ENCODE measurements around the gene ATPAF1. TPM values are rescaled to one million over a fixed set of nuclear protein-coding genes. Genes with fewer than 3 reads are reported as not detected.
"Not testable (repeated sequence)": the region's sequence is repeated elsewhere in the genome, so short reads cannot be mapped to it uniquely, and the experiment has no call there.

ATPAF1 gene
- total RNA-seq, 2 experiments from 2014 or later, result 47.4 to 55.0 TPM

- H3K36me3 Mint-ChIP-seq (ENCODE audit: low read depth), result peaks cover 70% of the 10 kb centered on the region
- no peak overlapping the region for H3K4me3 Mint-ChIP-seq
- DNase-seq (no peak), ATAC-seq (no peak)
- ChIA-PET POLR2A (interaction anchor here (1.2 to 1.6 kb wide), 2 partner anchors 10 to 73 kb away, joined by 4 to 5 read pairs; partner anchors contain the start of gene MKNK1), CTCF (interaction anchor here (1.1 to 2.9 kb wide), 8 partner anchors 8 to 150 kb away, joined by 3 to 15 read pairs (median 4); partner anchors contain the start of gene ATPAF1)
- no peaks in the 10 kb centered on the region for H3K9me3 Mint-ChIP-seq (ENCODE audit: insufficient read depth)
- no peaks in the 10 kb centered on the region for H3K27me3 Mint-ChIP-seq (ENCODE audit: low read depth)
- peaks cover 39% of the 10 kb centered on the region for H3K4me1 Mint-ChIP-seq (ENCODE audit: low read depth)
- H3K27ac Mint-ChIP-seq, result peak overlapping the region; percentile 91
Observed at GRCh38 chr1:46677339-46677738, 9.2 kb upstream of the ATPAF1 start.

- ChIA-PET POLR2A (interaction anchor here (1.2 to 1.6 kb wide), 2 partner anchors 9 to 72 kb away, joined by 4 to 5 read pairs; partner anchors contain the start of gene MKNK1), CTCF (interaction anchor here (0.6 to 2.9 kb wide), 11 partner anchors 9 to 1854 kb away, joined by 3 to 15 read pairs (median 4); partner anchors contain the start of gene ATPAF1)
- H3K27me3 Mint-ChIP-seq (ENCODE audit: low read depth), result no peaks in the 10 kb centered on the region
- ATAC-seq (no peak), DNase-seq (no peak)
- H3K36me3 Mint-ChIP-seq (ENCODE audit: low read depth), result peaks cover 63% of the 10 kb centered on the region
- H3K9me3 Mint-ChIP-seq (ENCODE audit: insufficient read depth), result no peaks in the 10 kb centered on the region
- H3K4me1 Mint-ChIP-seq (ENCODE audit: low read depth), result peaks cover 39% of the 10 kb centered on the region
- peak overlapping the region; percentile 6 for H3K4me3 Mint-ChIP-seq
- peak overlapping the region; percentile 91 for H3K27ac Mint-ChIP-seq
Observed at GRCh38 chr1:46676531-46676930, 8.4 kb upstream of the ATPAF1 start.

GRCh38 chr1:46675549-46676314 lies 7.6 kb upstream of the ATPAF1 start:
- H3K36me3 Mint-ChIP-seq (ENCODE audit: low read depth), result peaks cover 58% of the 10 kb centered on the region

GRCh38 chr1:46673749-46674182 lies 5.6 kb upstream of the ATPAF1 start:
- DNase-seq, result peak; percentile 33
- no peak overlapping the region for H3K4me3 Mint-ChIP-seq
- no peaks in the 10 kb centered on the region for H3K27me3 Mint-ChIP-seq (ENCODE audit: low read depth)
- ATAC-seq, result peak; percentile 20
- ChIA-PET POLR2A (interaction anchor here (0.7 to 1.1 kb wide), 2 partner anchors 45 to 333 kb away, joined by 3 to 4 read pairs; partner anchors contain the start of genes EFCAB14 and NSUN4), CTCF (no interaction called here)
- H3K9me3 Mint-ChIP-seq (ENCODE audit: insufficient read depth), result no peaks in the 10 kb centered on the region
- peak overlapping the region; percentile 3 for H3K27ac Mint-ChIP-seq
- peaks cover 39% of the 10 kb centered on the region for H3K4me1 Mint-ChIP-seq (ENCODE audit: low read depth)
- peaks cover 43% of the 10 kb centered on the region for H3K36me3 Mint-ChIP-seq (ENCODE audit: low read depth)

More at GRCh38 chr1:46675549-46676314, 7.6 kb upstream of the ATPAF1 start:
- POLR2A ChIA-PET, result interaction anchor here (0.5 to 1.6 kb wide), 2 partner anchors 8 to 18 kb away, joined by 5 read pairs; no protein-coding TSS in a partner anchor
- ATAC-seq, result peak; percentile 91
- no peaks in the 10 kb centered on the region for H3K9me3 Mint-ChIP-seq (ENCODE audit: insufficient read depth)
- peak overlapping the region; percentile 91 for H3K27ac Mint-ChIP-seq
- CTCF ChIA-PET, result interaction anchor here (0.9 to 2.9 kb wide), 11 partner anchors 9 to 234 kb away, joined by 3 to 15 read pairs (median 4); partner anchors contain the start of gene ATPAF1
- H3K4me1 Mint-ChIP-seq (ENCODE audit: low read depth), result peaks cover 39% of the 10 kb centered on the region
- DNase-seq, result peak; percentile 31
- H3K27me3 Mint-ChIP-seq (ENCODE audit: low read depth), result no peaks in the 10 kb centered on the region
- H3K4me3 Mint-ChIP-seq, result peak overlapping the region; percentile 39

GRCh38 chr1:46672696-46673095 lies 4.5 kb upstream of the ATPAF1 start:
- Mint-ChIP-seq H3K27me3 (ENCODE audit: low read depth) (no peaks in the 10 kb centered on the region), H3K4me3 (no peak overlapping the region), H3K36me3 (ENCODE audit: low read depth) (peaks cover 34% of the 10 kb centered on the region), H3K4me1 (ENCODE audit: low read depth) (peaks cover 39% of the 10 kb centered on the region), H3K9me3 (ENCODE audit: insufficient read depth) (no peaks in the 10 kb centered on the region), H3K27ac (no peak overlapping the region)
- DNase-seq (no peak), ATAC-seq (no peak)
- CTCF ChIA-PET, result no interaction called here
- POLR2A ChIA-PET, result no interaction called here

DNA sequence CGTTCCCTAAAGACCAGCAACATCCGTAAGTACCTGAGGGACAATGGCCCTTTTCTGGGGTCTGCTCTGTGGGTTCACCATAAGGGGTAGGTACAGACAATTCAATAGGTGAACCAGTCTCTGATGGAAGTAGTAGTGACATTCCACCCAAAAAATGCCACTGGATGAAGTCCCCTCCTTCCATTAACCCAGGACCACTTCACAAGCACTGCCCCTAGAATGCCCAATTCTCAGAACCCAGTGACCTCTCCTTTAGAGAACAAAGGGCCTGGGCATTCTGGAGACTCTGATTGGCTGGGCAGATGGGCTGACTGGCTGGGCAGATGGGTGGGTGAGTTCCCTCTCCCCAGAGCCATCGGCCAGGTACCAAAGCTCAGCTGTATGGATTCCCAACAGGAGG lies 3.4 kb upstream of the ATPAF1 start, which contains the start of gene TEX38:
Gene TEX38, plus strand, starts transcription at position 301 of the 400 bp plus-strand sequence. Its CDS starts 81 bp downstream, at position 382.
- no peak within 1 kb of the TSS for H3K27ac Mint-ChIP-seq

DNA sequence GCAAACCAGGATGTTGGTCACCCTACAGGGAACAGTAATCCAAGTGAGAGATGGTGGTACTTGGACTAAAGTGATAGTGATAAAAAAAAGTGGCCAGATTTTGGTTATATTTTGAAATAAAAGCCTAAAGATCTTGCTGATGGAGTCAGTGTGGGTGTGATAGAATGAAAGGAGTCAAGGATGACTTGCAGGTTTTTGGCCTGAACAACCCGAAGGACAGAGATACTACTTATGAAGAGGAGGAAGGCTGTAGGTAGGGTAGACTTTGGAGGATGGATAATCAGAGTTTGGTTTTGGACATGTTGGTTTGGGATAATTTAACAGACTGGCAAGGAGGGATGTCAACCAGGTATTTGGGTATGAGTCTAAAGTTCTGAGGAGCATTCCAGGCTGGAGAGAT lies 2.0 kb upstream of the ATPAF1 start:
- no peaks in the 10 kb centered on the region for H3K9me3 Mint-ChIP-seq (ENCODE audit: insufficient read depth)
- CTCF ChIA-PET, result no interaction called here
- POLR2A ChIA-PET, result no interaction called here
- peaks cover 14% of the 10 kb centered on the region for H3K36me3 Mint-ChIP-seq (ENCODE audit: low read depth)
- H3K4me1 Mint-ChIP-seq (ENCODE audit: low read depth), result peaks cover 28% of the 10 kb centered on the region
- H3K27ac Mint-ChIP-seq, result no peak overlapping the region
- DNase-seq, result no peak
- no peak for ATAC-seq
- no peaks in the 10 kb centered on the region for H3K27me3 Mint-ChIP-seq (ENCODE audit: low read depth)
- H3K4me3 Mint-ChIP-seq, result no peak overlapping the region

More for the DNA sequence above, 3.4 kb upstream of the ATPAF1 start, which contains the start of gene TEX38:
- no peak within 1 kb of the TSS for H3K4me3 Mint-ChIP-seq
- ATAC-seq (no peak), DNase-seq (no peak)
- no peaks in the 10 kb centered on the region for H3K27me3 Mint-ChIP-seq (ENCODE audit: low read depth)
- peaks cover 37% of the 10 kb centered on the region for H3K4me1 Mint-ChIP-seq (ENCODE audit: low read depth)
- ChIA-PET POLR2A (no interaction called here), CTCF (no interaction called here)
- no peaks in the 10 kb centered on the region for H3K9me3 Mint-ChIP-seq (ENCODE audit: insufficient read depth)
- peaks cover 25% of the 10 kb centered on the region for H3K36me3 Mint-ChIP-seq (ENCODE audit: low read depth)

GRCh38 chr1:46665983-46666382 lies 2.2 kb downstream of the ATPAF1 start:
- Mint-ChIP-seq H3K9me3 (ENCODE audit: insufficient read depth) (no peaks in the 10 kb centered on the region), H3K4me1 (ENCODE audit: low read depth) (peaks cover 15% of the 10 kb centered on the region), H3K4me3 (no peak overlapping the region), H3K27ac (no peak overlapping the region), H3K36me3 (ENCODE audit: low read depth) (peaks cover 21% of the 10 kb centered on the region), H3K27me3 (ENCODE audit: low read depth) (no peaks in the 10 kb centered on the region)
- ChIA-PET CTCF (interaction anchor here (0.9 to 2.5 kb wide), 3 partner anchors 10 to 50 kb away, joined by 3 to 15 read pairs (median 3); no protein-coding TSS in a partner anchor), POLR2A (no interaction called here)
- ATAC-seq (no peak), DNase-seq (no peak)

DNA sequence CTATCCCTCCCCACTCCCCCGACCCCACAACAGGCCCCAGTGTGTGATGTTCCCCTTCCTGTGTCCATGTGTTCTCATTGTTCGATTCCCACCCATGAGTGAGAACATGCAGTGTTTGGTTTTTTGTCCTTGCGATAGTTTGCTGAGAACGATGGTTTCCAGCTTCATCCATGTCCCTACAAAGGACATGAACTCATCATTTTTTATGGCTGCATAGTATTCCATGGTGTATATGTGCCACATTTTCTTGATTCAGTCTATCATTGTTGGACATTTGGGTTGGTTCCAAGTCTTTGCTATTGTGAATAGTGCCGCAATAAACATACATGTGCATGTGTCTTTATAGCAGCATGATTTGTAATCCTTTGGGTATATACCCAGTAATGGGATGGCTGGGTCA lies 5.2 kb downstream of the ATPAF1 start:
- H3K4me3 Mint-ChIP-seq; H3K27ac Mint-ChIP-seq; POLR2A ChIA-PET; DNase-seq; CTCF ChIA-PET; ATAC-seq; H3K27me3 Mint-ChIP-seq (ENCODE audit: low read depth); H3K9me3 Mint-ChIP-seq (ENCODE audit: insufficient read depth): not testable (repeated sequence)
- peaks cover 21% of the 10 kb centered on the region for H3K4me1 Mint-ChIP-seq (ENCODE audit: low read depth)
- H3K36me3 Mint-ChIP-seq (ENCODE audit: low read depth), result peaks cover 27% of the 10 kb centered on the region

GRCh38 chr1:46660116-46660515 lies 8.0 kb downstream of the ATPAF1 start:
- CTCF ChIA-PET, result interaction anchor here (1.1 kb wide), 1 partner anchor 111 kb away, joined by 3 read pairs; no protein-coding TSS in a partner anchor
- peaks cover 45% of the 10 kb centered on the region for H3K36me3 Mint-ChIP-seq (ENCODE audit: low read depth)
- H3K27me3 Mint-ChIP-seq (ENCODE audit: low read depth); H3K4me3 Mint-ChIP-seq; H3K27ac Mint-ChIP-seq; POLR2A ChIA-PET; H3K4me1 Mint-ChIP-seq (ENCODE audit: low read depth); H3K9me3 Mint-ChIP-seq (ENCODE audit: insufficient read depth); DNase-seq; ATAC-seq: not testable (repeated sequence)

DNA sequence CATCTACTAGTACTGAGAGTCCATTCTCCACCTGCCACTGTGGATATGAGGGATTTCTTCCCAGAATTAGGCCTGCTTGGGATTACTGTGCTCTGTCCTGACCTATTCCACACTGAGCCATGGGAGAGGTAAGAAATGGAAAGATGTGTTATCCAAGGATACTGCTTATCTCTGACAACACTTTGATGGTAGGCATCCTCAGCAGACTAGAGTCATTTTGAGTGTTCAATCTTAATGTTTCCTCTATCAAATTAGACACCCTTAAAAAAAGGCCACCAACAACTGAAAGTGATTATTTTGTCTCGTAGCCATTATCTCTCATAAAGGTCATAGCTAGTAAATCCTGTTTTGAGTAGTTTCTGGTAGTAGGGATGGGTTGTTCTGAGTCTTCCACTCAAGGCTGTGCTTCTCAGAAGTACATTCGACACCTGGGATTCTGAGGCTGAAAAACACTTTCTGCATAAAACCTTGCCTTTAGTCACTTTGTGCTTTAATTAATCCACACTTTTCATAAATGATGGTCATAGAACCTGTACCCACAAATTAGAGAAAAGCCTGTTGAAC lies 8.8 kb downstream of the ATPAF1 start:
- CTCF ChIA-PET, result interaction anchor here (1.1 kb wide), 1 partner anchor 110 kb away, joined by 3 read pairs; no protein-coding TSS in a partner anchor
- DNase-seq (no peak), ATAC-seq (no peak)
- H3K27ac Mint-ChIP-seq, result no peak overlapping the region
- no peaks in the 10 kb centered on the region for H3K27me3 Mint-ChIP-seq (ENCODE audit: low read depth)
- POLR2A ChIA-PET, result no interaction called here
- H3K9me3 Mint-ChIP-seq (ENCODE audit: insufficient read depth), result peaks cover 6% of the 10 kb centered on the region
- H3K36me3 Mint-ChIP-seq (ENCODE audit: low read depth), result peaks cover 46% of the 10 kb centered on the region
- peaks cover 10% of the 10 kb centered on the region for H3K4me1 Mint-ChIP-seq (ENCODE audit: low read depth)
- no peak overlapping the region for H3K4me3 Mint-ChIP-seq
